Cardiac muscle cell (in vitro differentiated cells and primary cell): Measurements from ENCODE around the gene BAG3. TPM values are rescaled to one million over a fixed set of nuclear protein-coding genes. Genes with fewer than 3 reads are reported as not detected.

Experiments used
- DNase-seq, 2 donors: peaks; one replicate each; pipeline versions ENCODE4 v3.0.0 to v3.0.0-alpha.2; 2010 to 2017; ENCODE audit warnings: low read depth in 1 of 2, low spot score in 1 of 2
- H3K27ac ChIP-seq: fragments of 200-600 bp; sonication (generic); 2 replicates; pipeline ENCODE4 v1.5.1; 2016
- H3K27me3 ChIP-seq: fragments of 200-600 bp; sonication (generic); 2 replicates; pipeline ENCODE4 v1.6.0; 2016; ENCODE audit warnings: control low read depth
- H3K36me3 ChIP-seq: fragments of 200-600 bp; sonication (generic); 2 replicates; pipeline ENCODE4 v1.5.1; 2016; ENCODE audit warnings: control low read depth
- H3K4me1 ChIP-seq: fragments of 200-600 bp; sonication (generic); 2 replicates; pipeline ENCODE4 v1.8.1; 2017; ENCODE audit warnings: low read depth, mild to moderate bottlenecking, mixed run types
- H3K4me3 ChIP-seq: fragments of 200-600 bp; sonication (generic); 2 replicates; pipeline ENCODE4 v1.5.1; 2016; ENCODE audit warnings: mild to moderate bottlenecking
- H3K9me3 ChIP-seq: fragments of 200-600 bp; sonication (generic); 2 replicates; pipeline ENCODE4 v1.5.1; 2017; ENCODE audit warnings: low read depth, mild to moderate bottlenecking, control low read depth
- polyA plus RNA-seq: library from polyadenylated mRNA; unstranded; fragments of >200 nt; fragmentation: Nextera tagmentation; extraction: Ambion mirVana; gene quantifications from 2 replicates; pipeline ENCODE4 v1.2.1, GENCODE V29; 2016
- total RNA-seq: library from RNA; depleted of rRNA; stranded (reverse); fragments of >200 nt; gene quantifications from 2 replicates; pipeline ENCODE4 v1.2.3, GENCODE V29; 2016
- TF ChIP-seq, protein P1 (sequence below): IDR thresholded peaks from 2 replicates; pipeline ENCODE4 v1.5.1; 2012; ENCODE audit warnings: low read depth, mild to moderate bottlenecking, low read length

Gene BAG3
- total and polyA plus RNA-seq, 2 experiments from 2014 or later, result 45.4 to 62.3 TPM

DNA sequence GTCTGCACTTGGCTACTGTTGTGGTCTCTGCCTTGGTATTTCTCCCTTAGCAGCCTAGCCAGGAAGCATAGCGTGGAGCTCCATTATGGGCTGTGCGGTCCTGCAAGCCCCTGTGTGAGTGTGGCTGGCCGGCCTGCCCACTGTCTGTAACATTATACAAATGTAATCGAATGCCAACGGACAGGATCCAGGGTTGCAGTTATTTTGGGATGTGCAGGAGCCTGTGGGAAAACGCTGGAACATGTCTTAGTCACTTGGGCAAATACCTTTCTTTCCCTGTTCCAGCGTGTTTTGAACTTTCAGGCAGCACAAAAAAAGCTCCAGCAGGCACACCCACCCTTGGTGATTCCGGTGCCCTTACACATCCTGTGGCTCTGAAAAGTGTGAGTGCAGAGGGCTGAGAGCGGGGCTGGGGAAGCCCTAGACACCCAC, 29.5 kb downstream of the BAG3 start:
- DNase-seq, result peak in 1 of 2 donors; percentile 20
- H3K27me3 ChIP-seq, result no peaks in the 10 kb centered on the region
- peak overlapping the region; percentile 62 for H3K27ac ChIP-seq
- peaks cover 23% of the 10 kb centered on the region for H3K36me3 ChIP-seq
- TF ChIP-seq, protein P1, sequence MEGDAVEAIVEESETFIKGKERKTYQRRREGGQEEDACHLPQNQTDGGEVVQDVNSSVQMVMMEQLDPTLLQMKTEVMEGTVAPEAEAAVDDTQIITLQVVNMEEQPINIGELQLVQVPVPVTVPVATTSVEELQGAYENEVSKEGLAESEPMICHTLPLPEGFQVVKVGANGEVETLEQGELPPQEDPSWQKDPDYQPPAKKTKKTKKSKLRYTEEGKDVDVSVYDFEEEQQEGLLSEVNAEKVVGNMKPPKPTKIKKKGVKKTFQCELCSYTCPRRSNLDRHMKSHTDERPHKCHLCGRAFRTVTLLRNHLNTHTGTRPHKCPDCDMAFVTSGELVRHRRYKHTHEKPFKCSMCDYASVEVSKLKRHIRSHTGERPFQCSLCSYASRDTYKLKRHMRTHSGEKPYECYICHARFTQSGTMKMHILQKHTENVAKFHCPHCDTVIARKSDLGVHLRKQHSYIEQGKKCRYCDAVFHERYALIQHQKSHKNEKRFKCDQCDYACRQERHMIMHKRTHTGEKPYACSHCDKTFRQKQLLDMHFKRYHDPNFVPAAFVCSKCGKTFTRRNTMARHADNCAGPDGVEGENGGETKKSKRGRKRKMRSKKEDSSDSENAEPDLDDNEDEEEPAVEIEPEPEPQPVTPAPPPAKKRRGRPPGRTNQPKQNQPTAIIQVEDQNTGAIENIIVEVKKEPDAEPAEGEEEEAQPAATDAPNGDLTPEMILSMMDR, result no peak
- H3K9me3 ChIP-seq, result no peaks in the 10 kb centered on the region
- peaks cover 4% of the 10 kb centered on the region for H3K4me1 ChIP-seq
- no peak overlapping the region for H3K4me3 ChIP-seq

DNA sequence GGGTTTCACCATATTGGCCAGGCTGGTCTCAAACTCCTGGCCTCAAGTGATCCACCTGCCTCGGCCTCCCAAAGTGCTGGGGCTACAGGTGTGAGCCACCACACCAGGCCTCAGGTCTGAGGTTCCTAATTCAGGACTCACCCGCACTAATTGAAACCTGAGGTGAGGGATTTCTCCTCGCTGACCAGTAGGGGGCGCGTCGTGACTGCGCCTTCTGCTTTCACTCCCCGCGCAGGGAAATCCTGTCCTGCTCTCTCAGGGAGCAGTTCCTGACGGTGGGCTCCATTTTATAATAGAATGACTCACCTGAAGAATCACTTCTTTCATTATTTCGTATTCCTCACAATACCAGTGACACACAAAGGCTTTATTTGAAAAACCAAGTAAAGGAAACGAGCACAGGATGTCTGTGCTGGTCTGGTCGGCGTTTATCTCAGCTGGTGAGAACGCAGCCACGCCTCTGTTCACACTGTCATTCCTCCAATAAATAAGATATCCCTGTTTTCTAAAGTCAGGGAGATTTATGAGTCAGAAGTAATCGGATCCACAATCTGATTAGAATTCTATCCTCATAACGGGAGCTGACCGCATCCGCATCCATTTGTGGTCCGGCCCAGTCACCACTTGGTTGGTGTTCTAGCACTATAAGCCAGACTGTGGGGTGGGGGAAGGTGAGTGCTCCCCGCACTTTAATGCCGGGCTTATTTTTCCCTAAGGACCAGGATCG, 35.4 kb downstream of the BAG3 start:
- no peak overlapping the region for H3K4me3 ChIP-seq
- TF ChIP-seq, protein P1, result peak; percentile 81

GRCh38 chr10:119687192-119688032, 36.2 kb downstream of the BAG3 start:
- H3K9me3 ChIP-seq, result no peaks in the 10 kb centered on the region
- H3K36me3 ChIP-seq, result no peaks in the 10 kb centered on the region
- no peak overlapping the region for H3K4me3 ChIP-seq
- H3K27me3 ChIP-seq, result no peaks in the 10 kb centered on the region
- TF ChIP-seq, protein P1, result no peak
- H3K27ac ChIP-seq, result peak overlapping the region; percentile 85
- DNase-seq, result peak; percentile 39 to 54
- peaks cover 20% of the 10 kb centered on the region for H3K4me1 ChIP-seq

More for the DNA sequence above, 35.4 kb downstream of the BAG3 start:
- peak overlapping the region; percentile 85 for H3K27ac ChIP-seq
- H3K4me1 ChIP-seq, result peaks cover 20% of the 10 kb centered on the region
- peak; percentile 87 to 90 for DNase-seq
- no peaks in the 10 kb centered on the region for H3K36me3 ChIP-seq
- no peaks in the 10 kb centered on the region for H3K9me3 ChIP-seq
- H3K27me3 ChIP-seq, result no peaks in the 10 kb centered on the region

GRCh38 chr10:119688033-119688508, 36.9 kb downstream of the BAG3 start:
- H3K27ac ChIP-seq, result peak overlapping the region; percentile 85
- TF ChIP-seq, protein P1, result no peak
- no peaks in the 10 kb centered on the region for H3K36me3 ChIP-seq
- no peak overlapping the region for H3K4me3 ChIP-seq
- no peaks in the 10 kb centered on the region for H3K9me3 ChIP-seq
- H3K4me1 ChIP-seq, result peaks cover 20% of the 10 kb centered on the region
- no peaks in the 10 kb centered on the region for H3K27me3 ChIP-seq
- peak in 1 of 2 donors; percentile 54 for DNase-seq

- Histone ChIP-seq H3K9me3 (no peaks in the 10 kb centered on the region), H3K27me3 (no peaks in the 10 kb centered on the region), H3K27ac (peak overlapping the region; percentile 11), H3K4me1 (peaks cover 20% of the 10 kb centered on the region), H3K4me3 (no peak overlapping the region), H3K36me3 (no peaks in the 10 kb centered on the region)
- TF ChIP-seq, protein P1, result no peak
- DNase-seq, result no peak
These were observed 37.9 kb downstream of the BAG3 start for GRCh38 chr10:119689016-119689580.
